Karpas-422 (cell line): ENCODE results near the gene PLPP6. TPM values are rescaled to one million over a fixed set of nuclear protein-coding genes. Genes with fewer than 3 reads are reported as not detected.

Experiments
- DNase-seq: peaks from one replicate; pipeline ENCODE4 v3.0.0-alpha.2; 2015
- H2AFZ ChIP-seq: fragments of 200-600 bp; sonication (generic); 2 replicates; pipeline ENCODE4 v1.6.1; 2014; ENCODE audit warnings: antibody characterized with exemption, low read length, mixed read lengths
- H3K27ac ChIP-seq: fragments of 200-600 bp; sonication (generic); 2 replicates; pipeline ENCODE4 v1.5.1; 2014; ENCODE audit warnings: mild to moderate bottlenecking, low read length, moderate library complexity
- H3K27me3 ChIP-seq: fragments of 200-600 bp; sonication (generic); 2 replicates; pipeline ENCODE4 v1.6.1; 2014; ENCODE audit warnings: low read length, mixed read lengths
- H3K36me3 ChIP-seq: fragments of 200-600 bp; sonication (generic); 2 replicates; pipeline ENCODE4 v1.6.1; 2014; ENCODE audit warnings: low read length, mixed read lengths; ENCODE audit not compliant: insufficient read depth
- H3K4me1 ChIP-seq: fragments of 200-600 bp; sonication (generic); 2 replicates; pipeline ENCODE4 v1.6.1; 2014; ENCODE audit warnings: mild to moderate bottlenecking, low read length, mixed read lengths
- H3K4me2 ChIP-seq: fragments of 200-600 bp; sonication (generic); 2 replicates; pipeline ENCODE4 v1.6.1; 2014; ENCODE audit warnings: low read length, low read depth, mild to moderate bottlenecking; ENCODE audit not compliant: poor library complexity, severe bottlenecking
- H3K4me3 ChIP-seq: fragments of 200-600 bp; sonication (generic); 2 replicates; pipeline ENCODE4 v1.5.1; 2014; ENCODE audit warnings: mild to moderate bottlenecking, antibody characterized with exemption, low read length, mixed read lengths
- H3K79me2 ChIP-seq: fragments of 200-600 bp; sonication (generic); 2 replicates; pipeline ENCODE4 v1.6.1; 2014; ENCODE audit warnings: mild to moderate bottlenecking, low read length, mixed read lengths
- H3K9ac ChIP-seq: fragments of 200-600 bp; sonication (generic); 2 replicates; pipeline ENCODE4 v1.6.0; 2014; ENCODE audit warnings: low read length
- H3K9me2 ChIP-seq: fragments of 200-600 bp; sonication (generic), shearing (Covaris generic); replicated peaks from 2 replicates; pipeline ENCODE4 v1.6.0; 2014; ENCODE audit warnings: mild to moderate bottlenecking, low read length, moderate library complexity; ENCODE audit not compliant: insufficient read depth
- H3K9me3 ChIP-seq: fragments of 300-700, 200-600 bp; sonication (generic); 2 replicates; pipeline ENCODE4 v1.6.1; 2014; ENCODE audit warnings: low read length, mixed read lengths
- H4K20me1 ChIP-seq: fragments of 200-600 bp; sonication (generic); 2 replicates; pipeline ENCODE4 v1.6.1; 2014; ENCODE audit warnings: mild to moderate bottlenecking, antibody characterized with exemption, low read length, low read depth; ENCODE audit not compliant: insufficient read depth
- total RNA-seq: library from RNA; depleted of rRNA; stranded (reverse); fragments of >200 nt; shearing (Covaris generic); gene quantifications from 2 replicates; pipeline ENCODE4 v1.2.3, GENCODE V29; 2014; ENCODE audit warnings: low replicate concordance

Gene PLPP6
- total RNA-seq, 1 experiment from 2014 or later = 13.1 TPM

DNA sequence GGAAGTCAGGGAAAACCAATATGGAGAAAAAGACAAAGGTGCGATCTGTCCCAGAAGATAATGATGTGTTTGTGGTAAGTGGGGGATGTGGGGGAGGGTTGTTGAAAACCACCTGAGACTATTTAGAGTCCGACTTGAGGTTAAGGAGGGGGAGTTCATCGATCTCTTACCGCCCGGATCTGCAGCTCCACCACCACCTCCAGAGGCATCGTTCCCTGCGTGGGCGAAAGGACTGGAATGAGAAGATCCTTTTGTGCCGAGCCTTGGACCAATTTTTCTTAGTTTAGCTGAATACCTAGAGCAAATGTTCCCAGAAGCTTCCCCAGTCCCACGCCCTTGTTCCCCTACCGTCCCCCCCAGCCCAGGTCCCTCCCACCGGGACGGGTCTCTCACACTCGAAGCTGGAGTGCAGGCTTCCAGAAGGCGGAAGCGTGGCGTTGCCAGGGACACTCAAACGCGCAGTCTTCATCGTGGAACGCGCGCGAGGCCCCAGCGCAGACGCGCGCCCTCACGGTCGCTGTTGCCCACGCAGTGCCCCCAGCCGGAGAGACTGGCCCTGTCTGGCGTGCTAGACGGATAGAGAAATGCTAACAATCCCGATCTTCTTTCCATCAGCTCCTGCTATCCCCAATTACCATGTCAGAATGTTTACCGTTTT, 4.1 kb downstream of the PLPP6 start, which contains the start of gene SPATA6L:
Gene SPATA6L, minus strand, starts transcription at position 439 of the 658 bp plus-strand sequence. Its CDS starts 230 bp downstream, at position 209.
- 0 out of 2 replicates have a peak within 1 kb of the TSS, but pooled peaks have one; percentile 39 for H2AFZ ChIP-seq
- peak within 1 kb of the TSS; percentile 55 for H3K4me3 ChIP-seq
- no peaks in the 10 kb centered on the region; the same call in 1 of the 2 replicates for H4K20me1 ChIP-seq
- no peak for DNase-seq
- peaks cover 47% of the 10 kb centered on the region for H3K4me1 ChIP-seq
- H3K9me3 ChIP-seq = no peaks in the 10 kb centered on the region
- H3K79me2 ChIP-seq = no peaks in the 10 kb centered on the region
- peak within 1 kb of the TSS; percentile 39 for H3K9ac ChIP-seq
- H3K27ac ChIP-seq = no peak within 1 kb of the TSS
- H3K36me3 ChIP-seq = no peaks in the 10 kb centered on the region
- peak within 1 kb of the TSS; percentile 61 for H3K4me2 ChIP-seq
- H3K9me2 ChIP-seq = no peaks in the 10 kb centered on the region
- H3K27me3 ChIP-seq = no peaks in the 10 kb centered on the region

DNA sequence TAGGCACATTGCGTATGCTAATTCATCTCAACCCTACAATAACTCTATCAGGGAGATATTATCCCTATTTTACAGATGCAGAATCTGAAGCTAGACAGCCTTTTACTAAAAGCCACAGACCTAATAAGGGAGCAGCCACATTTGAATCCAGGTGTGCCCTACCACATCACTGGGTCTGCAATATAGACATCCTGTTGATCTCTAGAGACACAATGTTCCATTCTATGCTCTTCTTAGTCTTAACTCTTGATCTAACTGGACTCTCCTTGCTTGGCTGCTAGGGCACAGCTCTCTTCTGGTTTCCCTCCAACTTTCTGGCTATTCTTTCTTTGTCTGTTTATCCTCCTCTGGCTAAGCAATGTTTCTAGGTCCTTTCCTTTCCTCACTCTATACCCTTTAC, 5.6 kb downstream of the PLPP6 start:
- Histone ChIP-seq H3K79me2 (no peaks in the 10 kb centered on the region), H4K20me1 (no peaks in the 10 kb centered on the region; the same call in 1 of the 2 replicates), H3K36me3 (no peaks in the 10 kb centered on the region), H3K4me1 (peaks cover 43% of the 10 kb centered on the region), H3K27me3 (no peaks in the 10 kb centered on the region), H3K9me2 (no peaks in the 10 kb centered on the region), H2AFZ (no peak overlapping the region), H3K9me3 (no peaks in the 10 kb centered on the region), H3K4me2 (no peak overlapping the region), H3K9ac (no peak overlapping the region), H3K4me3 (no peak overlapping the region), H3K27ac (no peak overlapping the region)
- no peak for DNase-seq

DNA sequence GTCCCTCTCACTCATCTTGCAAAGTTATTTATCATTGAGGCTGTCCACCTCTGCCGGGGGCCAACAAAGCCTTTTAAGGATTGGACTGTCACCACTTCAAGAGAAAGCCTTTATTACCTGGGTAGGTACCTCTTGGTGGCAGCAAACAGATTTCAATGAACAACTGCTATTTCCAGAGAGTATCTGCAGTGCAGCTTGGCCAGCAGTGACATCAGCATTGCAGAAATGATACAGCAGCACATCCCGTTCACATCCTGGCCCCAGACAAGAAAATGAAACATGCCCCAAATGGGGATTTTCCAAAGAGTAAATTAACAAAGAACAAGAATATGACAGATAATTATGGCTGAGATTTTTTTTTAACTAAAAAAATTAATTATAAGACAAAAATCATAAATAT, 6.5 kb downstream of the PLPP6 start:
- Histone ChIP-seq H3K79me2 (no peaks in the 10 kb centered on the region), H3K27me3 (no peaks in the 10 kb centered on the region), H3K9ac (no peak overlapping the region), H4K20me1 (no peaks in the 10 kb centered on the region; the same call in 1 of the 2 replicates), H3K9me2 (no peaks in the 10 kb centered on the region), H3K9me3 (no peaks in the 10 kb centered on the region), H3K4me2 (no peak overlapping the region), H3K4me1 (peaks cover 33% of the 10 kb centered on the region), H3K27ac (no peak overlapping the region), H3K36me3 (no peaks in the 10 kb centered on the region), H3K4me3 (no peak overlapping the region), H2AFZ (no peak overlapping the region)
- no peak for DNase-seq

DNA sequence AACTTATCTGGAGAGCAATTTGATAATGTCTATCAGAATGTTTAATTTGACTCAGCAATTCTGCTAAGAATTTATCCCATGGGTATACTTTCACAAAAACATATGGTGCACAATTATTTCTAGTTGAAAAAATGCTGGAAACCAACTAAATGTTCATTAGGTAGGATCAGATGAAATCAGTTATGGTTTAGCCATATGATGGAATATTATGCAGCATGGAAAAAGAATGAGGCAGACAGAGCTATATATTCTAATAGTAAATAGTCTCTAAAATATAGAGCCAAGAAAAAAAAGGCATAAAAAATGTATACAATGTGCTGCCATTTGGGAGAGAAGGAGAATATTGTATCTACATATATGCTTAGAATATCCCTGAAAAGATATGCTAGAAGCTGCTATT, 7.8 kb downstream of the PLPP6 start:
- Histone ChIP-seq H3K4me1 (peaks cover 21% of the 10 kb centered on the region), H3K9me2 (no peaks in the 10 kb centered on the region), H2AFZ (no peak overlapping the region), H3K27me3 (no peaks in the 10 kb centered on the region), H3K27ac (no peak overlapping the region), H3K36me3 (no peaks in the 10 kb centered on the region), H3K4me2 (no peak overlapping the region), H3K4me3 (no peak overlapping the region), H3K79me2 (no peaks in the 10 kb centered on the region), H3K9ac (no peak overlapping the region), H3K9me3 (no peaks in the 10 kb centered on the region), H4K20me1 (no peaks in the 10 kb centered on the region)
- peak; percentile 9 for DNase-seq

DNA sequence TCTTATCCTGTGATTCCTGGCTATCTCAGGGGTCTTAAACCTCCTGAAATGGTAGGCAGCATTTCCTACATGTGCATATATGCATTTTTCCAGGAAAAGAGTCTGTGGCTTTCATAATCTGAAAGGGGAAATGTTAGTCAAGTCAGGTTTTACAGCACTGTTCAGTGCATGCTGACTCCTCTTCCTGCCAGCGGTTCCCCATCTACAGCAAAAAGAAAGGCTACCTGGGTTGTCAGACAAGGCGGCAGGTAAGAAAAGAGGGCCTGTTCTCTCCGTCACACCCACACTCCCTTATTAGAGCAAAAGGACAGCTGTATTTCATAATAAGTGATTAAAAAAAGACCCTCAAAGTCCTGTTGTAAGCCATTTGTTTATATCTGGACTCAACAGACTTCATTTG, 8.5 kb downstream of the PLPP6 start:
- Histone ChIP-seq H3K79me2 (no peaks in the 10 kb centered on the region), H3K9me2 (no peaks in the 10 kb centered on the region), H3K27ac (no peak overlapping the region), H4K20me1 (no peaks in the 10 kb centered on the region), H3K4me3 (no peak overlapping the region), H2AFZ (no peak overlapping the region), H3K27me3 (no peaks in the 10 kb centered on the region), H3K9ac (no peak overlapping the region), H3K36me3 (no peaks in the 10 kb centered on the region), H3K9me3 (no peaks in the 10 kb centered on the region), H3K4me1 (peaks cover 14% of the 10 kb centered on the region), H3K4me2 (no peak overlapping the region)
- DNase-seq = peak; percentile 15

DNA sequence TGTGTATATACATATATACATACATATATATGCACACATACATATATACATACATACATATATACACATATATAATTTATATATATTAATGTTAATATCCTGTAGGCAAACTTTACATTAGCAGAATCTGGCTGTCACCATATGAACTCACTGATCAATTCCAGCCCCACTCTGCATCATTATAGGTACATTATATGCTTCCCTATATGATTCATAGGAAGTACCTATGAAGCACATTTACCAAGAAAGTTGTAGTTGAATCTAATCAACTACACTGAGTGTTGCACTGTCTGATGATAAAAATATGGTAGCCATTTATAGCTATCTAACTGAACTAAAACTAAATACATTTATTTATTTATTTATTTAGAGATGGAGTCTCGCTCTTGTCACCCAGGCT, 9.6 kb downstream of the PLPP6 start:
- no peak for DNase-seq
- no peaks in the 10 kb centered on the region for H4K20me1 ChIP-seq

DNA sequence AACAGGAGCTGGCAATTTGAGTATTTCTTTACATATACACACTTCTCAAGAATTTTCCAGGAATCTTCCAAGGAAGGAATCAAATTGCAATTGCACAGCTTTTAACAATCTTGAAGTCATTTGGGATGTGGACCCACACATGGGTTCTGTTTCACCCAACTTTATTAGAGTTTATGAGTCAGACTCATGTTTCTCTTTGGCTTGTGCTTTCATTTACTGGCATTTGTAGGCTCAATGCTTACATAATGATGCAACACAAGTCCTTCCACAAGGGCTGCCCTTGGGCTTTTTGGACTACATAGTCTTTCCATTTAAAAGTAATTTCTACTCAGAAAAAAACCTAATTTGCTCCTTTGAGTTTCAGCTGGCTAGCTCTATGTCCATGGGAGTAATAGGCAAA, 12.7 kb downstream of the PLPP6 start:
- H3K27me3 ChIP-seq = no peaks in the 10 kb centered on the region
- H3K4me2 ChIP-seq = no peak overlapping the region
- no peak for DNase-seq
- H2AFZ ChIP-seq = no peak overlapping the region
- H3K9me2 ChIP-seq = no peaks in the 10 kb centered on the region
- H3K9me3 ChIP-seq = no peaks in the 10 kb centered on the region
- H3K27ac ChIP-seq = no peak overlapping the region
- H3K36me3 ChIP-seq = no peaks in the 10 kb centered on the region
- H3K4me1 ChIP-seq = peaks cover 8% of the 10 kb centered on the region
- no peaks in the 10 kb centered on the region for H4K20me1 ChIP-seq
- no peak overlapping the region for H3K4me3 ChIP-seq
- H3K79me2 ChIP-seq = peaks cover 3% of the 10 kb centered on the region
- H3K9ac ChIP-seq = no peak overlapping the region

More for the DNA sequence above, 9.6 kb downstream of the PLPP6 start:
- Histone ChIP-seq H3K4me2 (no peak overlapping the region), H3K27me3 (no peaks in the 10 kb centered on the region), H3K27ac (no peak overlapping the region), H3K4me1 (peaks cover 2% of the 10 kb centered on the region; the same call in 1 of the 2 replicates), H3K79me2 (no peaks in the 10 kb centered on the region), H3K4me3 (no peak overlapping the region), H3K36me3 (no peaks in the 10 kb centered on the region), H3K9me2 (no peaks in the 10 kb centered on the region), H2AFZ (no peak overlapping the region), H3K9me3 (no peaks in the 10 kb centered on the region), H3K9ac (no peak overlapping the region)

DNA sequence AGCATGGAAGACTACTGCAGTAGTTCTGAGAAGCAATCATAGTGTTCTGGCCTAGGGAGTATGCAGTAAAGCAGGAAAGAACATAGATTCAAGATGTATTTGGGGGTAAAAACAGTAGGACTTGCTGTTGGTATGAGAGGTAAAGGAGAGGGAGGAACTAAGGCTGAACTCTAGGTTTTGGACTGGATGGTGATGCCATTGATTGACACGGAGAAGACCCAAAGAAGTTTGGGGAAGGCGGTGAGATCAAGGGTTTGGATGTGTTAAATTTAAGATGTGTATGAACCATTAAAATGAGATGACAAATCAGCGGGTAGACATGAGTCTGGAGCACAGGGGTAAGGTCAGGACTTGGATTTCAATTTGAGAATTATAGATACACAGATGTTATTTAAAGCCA, 15.3 kb downstream of the PLPP6 start:
- Histone ChIP-seq H3K4me1 (peaks cover 22% of the 10 kb centered on the region), H3K36me3 (no peaks in the 10 kb centered on the region), H3K27me3 (no peaks in the 10 kb centered on the region), H3K4me3 (no peak overlapping the region), H2AFZ (no peak overlapping the region), H3K27ac (no peak overlapping the region), H3K9me3 (no peaks in the 10 kb centered on the region), H3K4me2 (no peak overlapping the region), H3K9ac (no peak overlapping the region), H3K79me2 (peaks cover 29% of the 10 kb centered on the region), H4K20me1 (no peaks in the 10 kb centered on the region), H3K9me2 (no peaks in the 10 kb centered on the region)
- no peak for DNase-seq
